ENCODE results near the gene DRG1. TPM values are rescaled to one million over a fixed set of nuclear protein-coding genes. Genes with fewer than 3 reads are reported as not detected.
A peak's percentile ranks its signal among the peaks of the same experiment; 100 is the strongest.
"Not testable (repeated sequence)": the region's sequence is repeated elsewhere in the genome, so short reads cannot be mapped to it uniquely, and the experiment has no call there.

Gene DRG1, protein sequence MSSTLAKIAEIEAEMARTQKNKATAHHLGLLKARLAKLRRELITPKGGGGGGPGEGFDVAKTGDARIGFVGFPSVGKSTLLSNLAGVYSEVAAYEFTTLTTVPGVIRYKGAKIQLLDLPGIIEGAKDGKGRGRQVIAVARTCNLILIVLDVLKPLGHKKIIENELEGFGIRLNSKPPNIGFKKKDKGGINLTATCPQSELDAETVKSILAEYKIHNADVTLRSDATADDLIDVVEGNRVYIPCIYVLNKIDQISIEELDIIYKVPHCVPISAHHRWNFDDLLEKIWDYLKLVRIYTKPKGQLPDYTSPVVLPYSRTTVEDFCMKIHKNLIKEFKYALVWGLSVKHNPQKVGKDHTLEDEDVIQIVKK
- total RNA-seq (2014; rRNA removed; shearing (Covaris generic)) = 93.5 and 98.0 TPM in 2 replicates
- 80.2 and 87.5 TPM in 2 replicates for polyA plus RNA-seq (2015; cell fraction: cytosol; rRNA removed)
- 48.4 and 61.7 TPM in 2 replicates for polyA plus RNA-seq (2015; cell fraction: nucleus; rRNA removed)

DNA sequence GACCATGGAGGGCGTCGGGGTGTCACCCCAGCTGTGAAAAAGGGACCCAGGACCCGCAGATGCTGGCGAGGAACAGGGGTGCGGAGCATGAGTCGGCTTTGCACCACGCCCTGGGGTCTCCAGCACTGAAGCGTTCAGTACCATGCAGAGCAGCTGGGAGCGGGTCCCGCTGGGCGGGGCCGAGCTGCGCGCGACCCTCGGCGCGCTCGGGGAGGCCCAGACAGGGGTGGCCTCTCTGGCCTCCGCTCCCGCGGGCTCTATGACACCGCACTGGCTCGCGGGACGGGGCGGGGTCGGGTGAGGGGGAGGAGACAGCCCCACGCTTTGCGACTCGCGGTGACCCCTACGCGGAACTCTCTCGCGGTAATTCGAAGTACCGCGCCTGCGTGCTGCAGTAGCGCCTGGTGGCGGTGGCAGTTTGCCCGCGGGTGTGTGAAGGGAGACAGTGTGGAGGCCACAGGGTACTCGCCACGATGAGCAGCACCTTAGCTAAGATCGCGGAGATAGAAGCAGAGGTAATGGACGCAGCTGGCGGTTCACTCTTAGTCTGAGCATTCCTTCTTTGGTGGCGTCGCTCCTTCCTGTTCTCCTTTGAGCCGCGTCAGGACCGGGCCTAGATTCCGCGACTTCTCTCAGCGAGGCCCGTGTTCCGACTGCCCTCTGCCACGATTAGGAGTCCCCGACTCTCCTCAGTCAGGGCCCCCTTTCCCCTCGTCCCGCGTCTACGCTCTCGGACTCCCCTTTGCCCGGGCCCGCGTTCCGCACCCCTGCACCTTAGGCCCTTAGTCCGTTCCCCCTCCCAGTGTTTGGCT, at the start of gene DRG1:
TSS of gene DRG1 (plus strand) at position 394 of the 812 bp plus-strand sequence. CDS start at position 474, 80 bp downstream.
- in situ Hi-C loops (cut with HindIII; ENCODE audit: low pct_unique_long_range_greater_than_20kb, low sequenced_read_pairs) = no loop called here
- DNase-seq (ENCODE audit: low read depth, low spot score) = peak; percentile 97

DNA sequence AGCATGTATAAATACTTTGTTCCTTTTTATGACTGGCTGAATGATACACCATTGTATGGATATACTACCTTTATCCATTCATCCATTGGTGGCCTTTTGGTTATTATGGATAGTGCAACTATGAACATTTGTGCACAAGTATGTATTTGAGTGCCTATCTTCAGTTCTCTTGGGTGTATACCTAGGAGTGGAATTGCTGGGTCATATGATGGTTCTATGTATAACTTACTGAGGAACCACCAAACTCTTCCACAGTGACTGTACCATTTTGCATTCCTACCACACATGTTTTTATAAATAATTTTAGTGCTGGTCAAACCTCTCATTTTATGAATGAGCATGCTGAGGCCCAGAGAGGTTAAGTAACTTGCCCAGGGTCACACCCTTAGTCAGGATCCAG, 49.4 kb upstream of the DRG1 start:
- in situ Hi-C loops (cut with HindIII; ENCODE audit: low pct_unique_long_range_greater_than_20kb, low sequenced_read_pairs) = no loop called here
- no peak for DNase-seq (ENCODE audit: low read depth, low spot score)

DNA sequence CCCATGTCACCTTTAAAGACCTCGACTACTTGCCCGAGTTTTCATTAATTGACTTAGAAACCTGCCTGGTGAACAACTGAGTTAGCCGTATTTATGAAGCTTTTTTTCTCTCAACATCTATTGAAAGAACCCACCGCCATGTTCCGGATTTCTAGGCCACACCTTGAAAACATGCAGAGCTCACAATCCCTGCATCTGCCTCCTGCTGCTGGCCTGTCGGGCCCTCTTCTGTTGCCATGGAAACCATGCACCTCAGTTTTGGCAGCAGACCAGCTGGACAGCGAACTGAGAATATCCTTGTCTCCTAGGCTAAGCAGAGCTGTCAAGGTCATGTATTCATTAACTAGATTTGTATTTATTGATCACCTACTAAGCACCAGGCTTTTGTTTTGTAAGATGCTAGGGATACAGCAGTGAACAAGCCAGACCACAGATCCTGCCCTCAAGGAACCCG, 49.0 kb upstream of the DRG1 start:
- in situ Hi-C loops (cut with HindIII; ENCODE audit: low pct_unique_long_range_greater_than_20kb, low sequenced_read_pairs) = no loop called here

DNA sequence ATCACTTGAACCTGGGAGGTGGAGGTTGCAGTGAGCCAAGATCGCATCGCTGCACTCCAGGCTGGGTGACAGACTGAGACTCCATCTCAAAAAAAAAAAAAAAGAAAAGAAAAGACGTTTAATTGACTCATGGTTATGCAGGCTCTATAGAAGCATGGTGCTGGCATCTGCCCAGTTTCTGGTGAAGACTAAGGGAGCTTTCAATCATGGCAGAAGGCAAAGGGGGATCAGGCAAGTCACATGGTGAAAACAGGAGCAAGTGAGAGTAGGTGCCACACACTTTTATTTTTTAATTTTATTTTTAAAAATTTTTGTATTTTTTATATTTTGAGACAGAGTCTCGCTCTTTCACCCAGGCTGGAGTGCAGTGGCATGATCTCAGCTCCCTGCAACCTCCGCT, 44.9 kb upstream of the DRG1 start:
- no peak for DNase-seq (ENCODE audit: low read depth, low spot score)
- in situ Hi-C loops (cut with HindIII; ENCODE audit: low pct_unique_long_range_greater_than_20kb, low sequenced_read_pairs) = no loop called here

More for the DNA sequence above, 49.0 kb upstream of the DRG1 start:
- peak; percentile 38 for DNase-seq (ENCODE audit: low read depth, low spot score)

DNA sequence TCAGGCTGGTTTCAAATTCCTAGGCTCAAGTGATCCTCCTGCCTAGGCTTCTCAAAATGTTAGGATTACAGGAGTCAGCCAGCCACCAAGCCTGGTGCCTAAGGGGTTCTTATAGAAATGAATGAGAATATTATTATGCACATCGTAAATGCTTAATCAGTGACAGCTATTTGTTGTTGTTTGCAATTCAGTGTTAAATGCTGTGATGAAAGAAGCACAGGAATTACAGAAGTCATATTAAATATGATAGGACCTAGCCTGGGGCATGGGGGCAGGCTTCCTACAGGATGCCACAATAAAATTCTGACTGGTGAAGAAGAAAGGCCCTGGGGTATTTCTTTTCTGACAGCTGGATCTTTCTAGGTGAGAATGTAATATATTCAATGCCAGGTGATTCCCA, 39.4 kb upstream of the DRG1 start:
- in situ Hi-C loops (cut with HindIII; ENCODE audit: low pct_unique_long_range_greater_than_20kb, low sequenced_read_pairs) = no loop called here
- DNase-seq (ENCODE audit: low read depth, low spot score) = no peak

DNA sequence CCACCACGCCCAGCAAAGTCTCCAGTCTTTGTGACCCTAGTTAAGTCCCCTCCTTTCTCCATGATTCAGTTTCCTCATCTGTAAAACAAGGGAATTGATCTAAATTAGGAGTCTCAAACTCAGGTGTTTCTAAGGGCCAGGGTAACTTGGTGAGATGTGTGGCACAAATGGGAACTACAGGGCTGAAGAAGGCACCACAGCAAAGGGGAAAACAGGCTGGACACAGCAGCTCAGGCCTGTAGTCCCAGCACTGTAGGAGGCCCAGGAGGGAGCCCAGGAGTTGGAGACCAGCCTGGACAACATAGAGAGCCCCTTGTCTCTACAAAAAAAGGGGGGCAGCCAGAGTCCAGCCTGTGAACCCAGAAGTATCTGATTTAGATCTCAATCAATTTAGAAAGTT, 37.7 kb upstream of the DRG1 start:
- no peak for DNase-seq (ENCODE audit: low read depth, low spot score)
- in situ Hi-C loops (cut with HindIII; ENCODE audit: low pct_unique_long_range_greater_than_20kb, low sequenced_read_pairs) = no loop called here

DNA sequence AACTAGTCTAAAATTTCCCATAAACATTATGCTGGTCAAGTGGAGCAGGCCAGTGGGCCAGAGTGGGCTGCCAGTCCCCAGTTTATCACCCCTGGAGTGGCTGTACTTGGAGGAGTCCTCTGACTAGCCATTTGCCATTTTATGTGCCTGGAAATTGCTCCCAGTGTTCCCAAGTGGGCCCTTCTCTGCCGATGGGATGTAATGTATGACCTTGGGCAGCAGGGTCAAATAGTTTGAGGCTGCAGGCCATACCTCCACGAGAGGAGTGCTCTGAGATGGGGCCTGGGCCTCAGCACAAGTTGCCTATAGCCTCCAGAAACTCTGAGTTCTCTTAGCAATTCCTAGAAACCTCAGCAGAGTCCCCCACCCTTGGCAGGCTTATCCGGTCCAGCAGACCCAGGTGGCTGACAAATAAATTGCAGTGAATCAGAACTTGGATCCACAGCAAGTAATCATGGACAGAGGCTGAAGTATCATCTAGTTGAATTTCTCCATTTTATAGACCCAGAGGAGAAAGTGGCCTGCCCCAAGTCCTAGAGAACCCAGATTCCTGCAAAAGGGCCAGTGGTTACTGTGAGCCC, 35.4 kb upstream of the DRG1 start:
- in situ Hi-C loops (cut with HindIII; ENCODE audit: low pct_unique_long_range_greater_than_20kb, low sequenced_read_pairs) = no loop called here
- no peak for DNase-seq (ENCODE audit: low read depth, low spot score)

DNA sequence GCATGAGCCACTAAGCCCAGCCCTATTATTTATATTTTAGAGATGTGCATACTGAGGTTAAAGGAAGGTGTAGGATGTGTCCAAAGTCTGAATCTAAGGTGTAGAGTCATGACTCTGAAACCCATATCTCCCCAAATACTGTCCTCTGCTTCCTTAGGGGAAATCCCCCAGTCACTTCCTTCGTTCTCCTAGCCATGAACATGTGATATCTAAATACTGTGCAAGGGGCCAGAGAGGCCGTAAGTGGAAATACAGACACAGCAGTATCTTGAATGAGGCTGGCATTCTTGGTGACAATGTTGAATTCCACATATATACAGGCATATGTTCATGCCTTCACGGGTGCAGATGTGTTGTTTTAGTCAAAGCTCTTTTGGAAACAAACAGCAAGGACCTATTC, 32.0 kb upstream of the DRG1 start:
- in situ Hi-C loops (cut with HindIII; ENCODE audit: low pct_unique_long_range_greater_than_20kb, low sequenced_read_pairs) = no loop called here
- DNase-seq (ENCODE audit: low read depth, low spot score) = no peak

DNA sequence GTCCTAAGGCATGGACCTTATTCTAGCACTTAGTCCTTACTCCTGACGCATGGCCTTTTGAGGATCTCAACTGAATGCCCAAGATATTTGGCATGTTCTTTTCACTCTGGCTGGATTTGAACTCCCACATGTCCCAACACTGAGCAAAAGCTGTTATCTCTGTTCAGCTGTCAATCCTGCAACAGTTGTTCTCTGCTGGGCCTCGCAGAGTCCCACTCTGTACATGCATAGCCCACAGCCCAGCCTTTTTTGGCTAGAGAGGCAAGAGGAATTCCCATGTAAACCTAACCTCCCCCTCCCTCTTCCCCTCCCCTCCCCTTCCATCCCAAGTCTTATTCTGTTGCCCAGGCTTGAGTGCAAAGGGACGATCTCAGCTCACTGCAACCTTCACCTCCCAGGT, 21.8 kb upstream of the DRG1 start:
- DNase-seq (ENCODE audit: low read depth, low spot score) = no peak
- in situ Hi-C loops (cut with HindIII; ENCODE audit: low pct_unique_long_range_greater_than_20kb, low sequenced_read_pairs) = no loop called here

DNA sequence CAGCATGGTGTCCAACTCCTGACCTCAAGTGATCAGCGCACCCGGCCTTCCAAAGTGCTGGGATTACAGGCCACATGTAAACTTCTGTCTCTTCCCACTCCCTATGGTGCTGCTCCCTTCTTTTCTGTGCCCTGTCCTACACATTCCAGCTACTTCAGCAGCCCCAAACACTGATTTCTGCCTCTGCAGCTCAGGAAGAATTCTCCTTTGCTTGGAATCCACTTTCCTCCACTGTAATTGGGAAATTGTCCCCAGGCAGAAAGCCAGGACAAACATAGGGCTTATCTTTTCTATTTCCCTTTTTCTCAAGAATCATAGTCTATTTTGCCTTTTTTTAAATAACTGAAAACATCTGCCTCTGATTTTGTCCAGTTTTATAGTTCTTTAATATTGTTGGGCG, 21.3 kb upstream of the DRG1 start:
- in situ Hi-C loops (cut with HindIII; ENCODE audit: low pct_unique_long_range_greater_than_20kb, low sequenced_read_pairs) = no loop called here
- DNase-seq (ENCODE audit: low read depth, low spot score) = no peak

DNA sequence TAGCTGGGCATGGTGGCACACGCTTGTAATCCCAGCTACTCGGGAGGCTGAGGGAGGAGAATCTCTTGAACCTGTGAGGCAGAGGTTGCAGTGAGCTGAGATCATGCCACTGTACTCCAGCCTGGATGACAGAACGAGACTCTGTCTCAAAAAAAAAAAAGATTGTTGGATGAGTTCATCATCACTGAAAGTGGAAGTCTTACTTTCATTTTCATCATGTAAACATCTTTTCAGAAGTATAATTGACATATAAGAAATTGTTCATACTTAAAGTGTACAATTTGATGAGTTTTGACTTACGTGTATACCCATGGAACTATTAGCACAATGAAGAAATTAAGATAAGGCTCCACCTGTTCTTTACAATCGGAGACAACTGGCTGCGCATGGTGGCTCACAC, 20.8 kb upstream of the DRG1 start:
- DNase-seq (ENCODE audit: low read depth, low spot score); in situ Hi-C loops (cut with HindIII; ENCODE audit: low pct_unique_long_range_greater_than_20kb, low sequenced_read_pairs): not testable (repeated sequence)

DNA sequence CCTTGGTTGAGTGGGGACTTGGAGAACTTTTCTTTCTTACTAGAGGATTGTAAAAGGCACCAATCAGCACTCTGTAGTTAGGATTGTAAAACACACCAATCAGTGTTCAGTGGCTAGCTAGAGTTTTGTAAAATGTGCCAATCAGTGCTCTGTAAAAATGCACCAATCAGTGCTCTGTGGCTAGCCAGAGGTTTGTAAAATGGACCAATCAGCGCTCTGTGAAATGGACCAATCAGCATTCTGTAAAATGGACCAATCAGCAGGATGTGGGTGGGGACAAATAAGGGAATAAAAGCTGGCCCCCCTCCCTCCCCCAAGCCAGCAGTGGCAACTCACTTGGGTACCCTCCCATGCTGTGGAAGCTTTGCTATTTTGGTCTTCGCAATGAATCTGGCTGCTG, 5.5 kb upstream of the DRG1 start:
- DNase-seq (ENCODE audit: low read depth, low spot score) = peak; percentile 9
- in situ Hi-C loops (cut with HindIII; ENCODE audit: low pct_unique_long_range_greater_than_20kb, low sequenced_read_pairs) = no loop called here

DNA sequence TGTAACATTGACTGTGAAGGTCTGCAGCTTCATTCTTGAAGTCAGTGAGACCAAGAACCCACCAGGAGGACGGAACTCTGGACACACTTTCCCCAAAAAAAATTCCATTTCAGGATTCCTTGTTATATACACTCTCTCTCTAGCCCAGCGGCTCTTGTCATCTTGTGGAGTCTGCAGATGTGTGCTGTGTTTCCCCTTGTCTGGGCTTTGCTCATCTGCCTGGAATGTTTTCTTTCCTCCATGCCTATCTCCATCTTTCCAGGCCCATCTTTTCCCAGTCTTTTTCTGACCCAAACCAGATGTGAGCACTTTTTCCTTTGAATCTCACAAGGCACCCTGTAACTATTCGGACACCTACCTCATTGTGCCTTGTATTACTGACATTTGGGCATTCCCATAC, 5.1 kb upstream of the DRG1 start:
- in situ Hi-C loops (cut with HindIII; ENCODE audit: low pct_unique_long_range_greater_than_20kb, low sequenced_read_pairs) = no loop called here
- no peak for DNase-seq (ENCODE audit: low read depth, low spot score)

DNA sequence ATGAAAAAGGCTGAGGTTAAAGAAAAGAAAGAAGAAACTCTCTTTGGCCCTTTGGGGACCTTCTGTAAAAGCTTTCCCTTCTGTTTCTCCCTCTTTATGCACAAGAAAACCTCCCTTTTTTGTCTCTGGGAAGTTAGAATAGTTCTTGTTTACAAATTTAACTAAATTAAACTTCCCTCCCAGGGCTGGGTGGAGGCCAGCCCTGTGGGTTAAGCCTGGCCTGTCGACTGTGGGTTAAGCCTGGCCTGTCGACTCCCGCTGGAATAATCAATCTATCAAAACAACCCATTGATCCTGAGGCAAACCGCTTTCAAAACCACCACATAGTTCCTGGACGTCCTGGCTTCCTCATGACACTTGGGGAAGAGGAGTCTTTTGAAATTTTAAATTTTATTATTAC, 1.2 kb upstream of the DRG1 start:
- no peak for DNase-seq (ENCODE audit: low read depth, low spot score)
- in situ Hi-C loops (cut with HindIII; ENCODE audit: low pct_unique_long_range_greater_than_20kb, low sequenced_read_pairs) = no loop called here

DNA sequence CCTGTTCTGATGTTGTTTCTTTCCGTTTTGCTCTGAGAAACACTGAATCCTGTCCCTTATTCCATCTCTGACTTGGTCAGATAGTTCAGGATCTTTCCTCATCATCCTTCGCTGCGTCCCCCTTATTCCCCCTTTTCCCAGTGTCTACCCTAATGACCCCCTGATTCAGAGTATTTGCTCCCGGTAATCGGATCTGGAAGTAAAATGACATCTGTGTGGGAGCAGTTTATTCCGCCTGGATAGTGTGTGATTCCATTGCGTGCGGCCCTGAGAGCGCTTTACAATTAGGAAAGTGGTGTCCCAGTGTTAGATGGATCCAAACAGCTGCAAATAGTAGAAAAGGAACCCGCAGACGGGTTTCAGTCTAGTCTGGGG, 606 bp downstream of the DRG1 start:
- DNase-seq (ENCODE audit: low read depth, low spot score) = peak; percentile 5
- in situ Hi-C loops (cut with HindIII; ENCODE audit: low pct_unique_long_range_greater_than_20kb, low sequenced_read_pairs) = no loop called here

DNA sequence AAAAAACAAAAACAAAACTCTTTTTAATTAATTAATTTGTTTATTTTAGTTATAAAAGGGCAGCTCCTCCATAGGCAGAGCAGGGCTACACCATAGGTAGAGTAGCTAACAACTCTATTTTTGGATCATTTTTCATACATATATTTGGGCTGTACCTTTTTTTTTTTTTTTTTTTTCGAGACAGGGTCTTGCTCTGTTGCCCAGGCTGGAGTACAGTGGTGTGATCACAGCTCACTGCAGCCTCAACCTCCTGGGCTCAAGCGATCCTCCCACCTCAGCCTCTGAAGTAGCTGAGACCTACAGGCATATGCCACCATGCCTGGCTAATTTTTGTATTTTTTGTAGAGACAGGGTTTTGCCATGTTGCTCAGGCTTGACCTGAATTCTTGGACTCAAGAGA, 2.9 kb downstream of the DRG1 start:
- DNase-seq (ENCODE audit: low read depth, low spot score); in situ Hi-C loops (cut with HindIII; ENCODE audit: low pct_unique_long_range_greater_than_20kb, low sequenced_read_pairs): not testable (repeated sequence)

DNA sequence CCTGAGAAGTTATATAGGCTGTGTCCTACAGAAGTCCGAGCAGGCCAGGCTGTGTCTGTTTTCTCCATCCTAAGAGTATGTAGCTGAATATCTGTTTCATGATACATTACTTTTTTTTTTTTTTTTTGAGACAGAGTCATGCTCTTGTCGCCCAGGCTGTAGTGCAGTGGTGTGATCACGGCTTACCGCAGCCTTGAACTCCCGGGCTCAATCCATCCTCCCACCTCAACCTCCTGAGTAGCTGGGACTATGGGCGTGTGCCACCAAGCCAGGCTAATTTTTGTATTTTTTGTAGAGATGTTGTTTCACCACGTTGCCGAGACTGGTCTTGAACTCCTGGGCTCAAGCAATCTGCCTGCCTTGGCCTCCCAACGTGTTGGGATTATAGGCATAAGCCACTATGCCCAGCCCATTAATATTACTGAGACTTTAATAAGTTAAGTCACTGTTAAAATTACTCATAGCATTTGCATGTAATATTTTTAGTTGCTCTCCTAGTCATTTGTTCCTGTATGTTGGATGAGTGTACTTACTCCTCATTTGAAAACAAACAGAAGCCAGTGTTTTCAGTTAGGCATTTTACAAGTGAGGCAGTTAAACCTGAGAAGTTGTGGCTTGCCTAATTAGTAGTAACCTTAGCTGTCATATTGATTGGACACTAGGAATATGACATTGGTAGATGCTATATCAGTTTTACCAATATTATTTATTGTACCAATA, 26.1 kb downstream of the DRG1 start:
- in situ Hi-C loops (cut with HindIII; ENCODE audit: low pct_unique_long_range_greater_than_20kb, low sequenced_read_pairs) = no loop called here
- DNase-seq (ENCODE audit: low read depth, low spot score) = no peak

DNA sequence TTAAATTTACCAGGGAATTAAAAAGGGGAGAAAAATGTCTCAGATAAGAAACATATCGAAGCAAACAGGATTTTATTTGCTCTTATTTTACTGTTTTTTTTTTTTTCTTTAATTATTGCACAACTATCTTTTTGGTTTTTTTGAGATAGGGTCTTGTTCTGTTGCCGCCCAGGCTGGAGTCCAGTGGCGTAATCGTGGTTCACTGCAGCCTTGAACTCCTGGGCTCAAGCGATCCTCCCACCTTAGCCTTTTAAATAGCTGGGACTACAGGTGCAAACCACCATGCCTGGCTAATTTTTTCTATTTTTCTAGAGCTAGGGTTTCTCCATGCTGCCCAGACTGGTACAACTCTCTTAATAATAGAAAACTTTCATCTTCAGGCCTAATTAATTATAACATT, 32.5 kb downstream of the DRG1 start:
- no peak for DNase-seq (ENCODE audit: low read depth, low spot score)
- in situ Hi-C loops (cut with HindIII; ENCODE audit: low pct_unique_long_range_greater_than_20kb, low sequenced_read_pairs) = no loop called here

All from SK-MEL-5 (cell line).